ENCODE measurements around the gene FOXA1. TPM values are rescaled to one million over a fixed set of nuclear protein-coding genes. Genes with fewer than 3 reads are reported as not detected.

The FOXA1 gene
- total RNA-seq, 1 experiment from 2014 or later = 0.07 TPM

GRCh38 chr14:37544407-37544806, 50.6 kb downstream of the FOXA1 start:
- no peaks in the 10 kb centered on the region for H3K4me1 ChIP-seq (ENCODE audit: insufficient read depth, low read length)
- H3K23me2 ChIP-seq (ENCODE audit: insufficient read length, low read depth, low read length, poor library complexity, severe bottlenecking) = no peaks in the 10 kb centered on the region
- no peak overlapping the region for H3T11ph ChIP-seq (ENCODE audit: low read length)
- no peaks in the 10 kb centered on the region for H3K27me3 Mint-ChIP-seq (ENCODE audit: low read depth)
- H2BK120ac ChIP-seq (ENCODE audit: low read depth, low read length, poor library complexity, severe bottlenecking) = no peak overlapping the region
- H2AK5ac ChIP-seq (ENCODE audit: insufficient read length, low read length) = no peak overlapping the region
- no peak overlapping the region for H3K14ac ChIP-seq (ENCODE audit: insufficient read depth, low read length)
- no peaks in the 10 kb centered on the region for H3K27me3 ChIP-seq (ENCODE audit: insufficient read depth, low read length)
- no peak for DNase-seq
- no peak overlapping the region for H3K4me3 Mint-ChIP-seq
- no peak overlapping the region for H3K27ac ChIP-seq (ENCODE audit: insufficient read length, low read depth, low read length)
- no peak overlapping the region for H2BK12ac ChIP-seq (ENCODE audit: insufficient read length, low read depth, low read length)
- no peaks in the 10 kb centered on the region for H3K9me3 ChIP-seq (ENCODE audit: control insufficient read depth, low read depth, low read length)
- H3K36me3 Mint-ChIP-seq (ENCODE audit: insufficient read depth in 1 of 3, low read depth in 3 of 3) = no peaks in the 10 kb centered on the region
- no peak overlapping the region for H3K18ac ChIP-seq (ENCODE audit: insufficient read length, low read depth, low read length)
- no peak overlapping the region for H3K4ac ChIP-seq (ENCODE audit: low read depth, low read length)
- WGBS (ENCODE audit: extremely low coverage, insufficient read length, low lambda C conversion rate) = no CpG with 5 or more reads among the region's 2 CpGs
- no peak overlapping the region for H3K23ac ChIP-seq (ENCODE audit: insufficient read length, low read depth, low read length)
- H3K4me2 ChIP-seq (ENCODE audit: insufficient read depth, insufficient read length, low read length) = no peak overlapping the region
- TF ChIP-seq CTCF (conservative IDR thresholded peaks at IDR 0.05) = no peak
- no peak overlapping the region for H2BK20ac ChIP-seq (ENCODE audit: low read depth, low read length, poor library complexity, severe bottlenecking)
- no peaks in the 10 kb centered on the region for H4K20me1 ChIP-seq (ENCODE audit: control insufficient read depth, insufficient read depth, insufficient read length)
- H2BK15ac ChIP-seq (ENCODE audit: low read depth, low read length) = no peak overlapping the region
- H3K9me3 Mint-ChIP-seq = no peaks in the 10 kb centered on the region
- no peak overlapping the region for H3K56ac ChIP-seq (ENCODE audit: insufficient read length, low read depth, low read length)
- no peak overlapping the region for H4K5ac ChIP-seq (ENCODE audit: insufficient read length, low read depth, low read length)
- no peak overlapping the region for H2BK5ac ChIP-seq (ENCODE audit: insufficient read length, low read length)
- H3K79me1 ChIP-seq (ENCODE audit: insufficient read depth, low read depth, low read length, poor library complexity, severe bottlenecking) = no peaks in the 10 kb centered on the region
- H3K9ac ChIP-seq (ENCODE audit: extremely low read depth, insufficient read length, low read length) = no peak overlapping the region
- no peaks in the 10 kb centered on the region for H3K4me1 Mint-ChIP-seq
- H3K79me2 ChIP-seq (ENCODE audit: insufficient read depth, low read length) = no peaks in the 10 kb centered on the region
- no peak overlapping the region for H4K91ac ChIP-seq (ENCODE audit: insufficient read length, low read depth, low read length)
- H2AFZ ChIP-seq (ENCODE audit: low read length) = no peak overlapping the region
- H4K8ac ChIP-seq (replicated peaks; ENCODE audit: insufficient read length, low read depth, low read length) = no peak overlapping the region
- no peak overlapping the region for H3K27ac Mint-ChIP-seq
